HG03558 (cell line): ENCODE measurements around the gene WFDC2.

Experiments
- ATAC-seq: cut with Tn5 transposase; IDR thresholded peaks from one replicate; pipeline ENCODE4 v1.9.1; 2021; ENCODE audit warnings: moderate number of reproducible peaks; ENCODE audit not compliant: unreplicated experiment; ENCODE audit errors: extremely low read depth

Gene WFDC2

GRCh38 chr20:45469336-45470261 is at the start of gene WFDC2:
WFDC2 (plus strand) TSS chr20:45469753; CDS start chr20:45469782, 29 bp downstream.
- ATAC-seq: no peak

- ATAC-seq: no peak
Observed at GRCh38 chr20:45420125-45420524, 49.4 kb upstream of the WFDC2 start.

GRCh38 chr20:45423700-45424099 is 45.9 kb upstream of the WFDC2 start:
- no peak for ATAC-seq

- ATAC-seq: no peak
Observed at GRCh38 chr20:45425561-45425960, 44.0 kb upstream of the WFDC2 start.

GRCh38 chr20:45426320-45427016 is 43.1 kb upstream of the WFDC2 start:
- no peak for ATAC-seq

GRCh38 chr20:45427236-45428149 is 42.1 kb upstream of the WFDC2 start:
- no peak for ATAC-seq

GRCh38 chr20:45429618-45430017 is 39.9 kb upstream of the WFDC2 start:
- no peak for ATAC-seq

- no peak for ATAC-seq
Observed at GRCh38 chr20:45432294-45432693, 37.3 kb upstream of the WFDC2 start.

- ATAC-seq: no peak
Observed at GRCh38 chr20:45433316-45433715, 36.2 kb upstream of the WFDC2 start.

GRCh38 chr20:45433976-45434375 is 35.6 kb upstream of the WFDC2 start:
- ATAC-seq: no peak

- ATAC-seq: no peak
Observed at GRCh38 chr20:45436732-45437485, 32.6 kb upstream of the WFDC2 start.

GRCh38 chr20:45440424-45440823 is 29.1 kb upstream of the WFDC2 start:
- ATAC-seq: no peak

- ATAC-seq: no peak
Observed at GRCh38 chr20:45440891-45441685, 28.5 kb upstream of the WFDC2 start.

- ATAC-seq: no peak
Observed at GRCh38 chr20:45441746-45442145, 27.8 kb upstream of the WFDC2 start.

GRCh38 chr20:45444050-45444449 is 25.5 kb upstream of the WFDC2 start:
- no peak for ATAC-seq

GRCh38 chr20:45445805-45446562 is 23.6 kb upstream of the WFDC2 start:
- ATAC-seq: no peak

- ATAC-seq: no peak
Observed at GRCh38 chr20:45448270-45448669, 21.3 kb upstream of the WFDC2 start.

- no peak for ATAC-seq
Observed at GRCh38 chr20:45449528-45449927, 20.0 kb upstream of the WFDC2 start.
